HG02623 (cell line): ENCODE data around the gene RAP1GAP2.
"Not testable (repeated sequence)": the region's sequence is repeated elsewhere in the genome, so short reads cannot be mapped to it uniquely, and the experiment has no call there.

Source experiments
- ATAC-seq: cut with Tn5 transposase; IDR thresholded peaks from one replicate; pipeline ENCODE4 v1.9.1; 2021; ENCODE audit warnings: moderate library complexity; ENCODE audit not compliant: unreplicated experiment

The RAP1GAP2 gene

DNA sequence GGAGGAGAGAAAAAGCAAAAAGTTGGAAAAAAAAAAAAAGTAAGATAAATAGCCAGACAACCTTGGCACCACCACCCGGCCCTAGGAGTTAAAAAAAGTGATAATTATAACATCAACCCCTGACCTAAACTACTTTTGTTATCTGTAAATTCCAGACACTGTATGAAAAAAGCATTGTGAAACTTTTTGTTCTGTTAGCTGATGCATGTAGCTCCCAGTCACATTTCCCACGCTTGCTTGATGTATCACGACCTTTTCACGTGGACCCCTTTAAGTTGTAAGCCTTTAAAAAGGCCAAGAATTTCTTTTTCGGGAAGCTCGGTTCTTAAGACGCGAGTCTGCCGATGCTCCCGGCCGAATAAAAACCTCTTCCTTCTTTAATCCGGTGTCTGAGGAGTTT, 10.9 kb upstream of the RAP1GAP2 start:
- ATAC-seq, result not testable (repeated sequence)

DNA sequence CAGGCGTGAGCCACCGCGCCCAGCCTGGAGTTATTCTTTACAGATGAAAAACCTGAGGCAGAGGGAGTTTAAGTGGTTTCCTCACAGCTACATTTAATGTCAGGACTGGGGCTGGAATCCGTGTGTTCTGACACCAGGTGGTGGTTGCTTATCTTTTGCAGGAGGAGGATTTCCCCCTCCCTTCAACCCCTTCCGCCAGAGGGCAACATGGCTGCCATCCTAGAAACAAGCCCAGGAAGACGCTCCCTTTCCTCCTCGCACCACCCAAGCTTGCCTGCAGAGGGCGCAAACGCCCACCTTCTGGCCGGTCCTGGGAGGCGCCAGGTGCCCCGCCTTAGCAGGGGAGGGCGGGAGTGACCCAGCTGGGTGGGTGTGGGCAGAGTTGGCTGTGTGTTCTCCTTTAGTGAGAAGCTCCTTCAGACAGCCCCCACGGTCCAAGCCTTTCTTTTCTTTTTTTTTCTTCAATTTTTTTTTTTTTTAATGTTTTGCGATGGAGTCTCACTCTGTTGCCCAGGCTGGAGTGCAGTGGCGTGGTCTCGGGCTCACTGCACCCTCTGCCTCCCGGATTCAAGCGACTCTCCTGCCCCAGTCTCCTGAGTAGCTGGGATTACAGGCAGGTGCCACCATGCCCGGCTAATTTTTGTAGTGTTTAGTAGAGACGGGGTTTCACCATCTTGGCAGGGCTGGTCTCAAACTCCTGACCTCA, 9.9 kb upstream of the RAP1GAP2 start:
- ATAC-seq, result peak; percentile 67

DNA sequence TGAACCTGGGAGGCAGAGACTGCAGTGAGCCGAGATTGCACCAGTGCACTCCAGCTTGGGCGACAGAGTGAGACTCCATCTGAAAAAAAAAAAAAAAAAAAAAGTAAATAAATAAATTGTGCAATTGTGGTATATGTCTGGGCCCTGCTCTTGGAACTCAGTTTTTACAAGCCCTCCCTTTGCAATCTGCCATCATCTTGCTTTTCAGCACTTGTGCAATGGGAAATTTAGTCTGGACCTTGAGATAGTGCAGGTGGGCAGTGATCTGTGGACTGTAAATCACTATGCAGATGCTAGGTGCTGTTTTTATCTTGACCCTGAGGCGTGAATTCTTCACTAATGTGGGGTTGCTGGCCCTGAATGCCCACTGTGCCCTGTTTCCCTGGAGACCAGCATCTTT, 6.5 kb upstream of the RAP1GAP2 start:
- no peak for ATAC-seq

DNA sequence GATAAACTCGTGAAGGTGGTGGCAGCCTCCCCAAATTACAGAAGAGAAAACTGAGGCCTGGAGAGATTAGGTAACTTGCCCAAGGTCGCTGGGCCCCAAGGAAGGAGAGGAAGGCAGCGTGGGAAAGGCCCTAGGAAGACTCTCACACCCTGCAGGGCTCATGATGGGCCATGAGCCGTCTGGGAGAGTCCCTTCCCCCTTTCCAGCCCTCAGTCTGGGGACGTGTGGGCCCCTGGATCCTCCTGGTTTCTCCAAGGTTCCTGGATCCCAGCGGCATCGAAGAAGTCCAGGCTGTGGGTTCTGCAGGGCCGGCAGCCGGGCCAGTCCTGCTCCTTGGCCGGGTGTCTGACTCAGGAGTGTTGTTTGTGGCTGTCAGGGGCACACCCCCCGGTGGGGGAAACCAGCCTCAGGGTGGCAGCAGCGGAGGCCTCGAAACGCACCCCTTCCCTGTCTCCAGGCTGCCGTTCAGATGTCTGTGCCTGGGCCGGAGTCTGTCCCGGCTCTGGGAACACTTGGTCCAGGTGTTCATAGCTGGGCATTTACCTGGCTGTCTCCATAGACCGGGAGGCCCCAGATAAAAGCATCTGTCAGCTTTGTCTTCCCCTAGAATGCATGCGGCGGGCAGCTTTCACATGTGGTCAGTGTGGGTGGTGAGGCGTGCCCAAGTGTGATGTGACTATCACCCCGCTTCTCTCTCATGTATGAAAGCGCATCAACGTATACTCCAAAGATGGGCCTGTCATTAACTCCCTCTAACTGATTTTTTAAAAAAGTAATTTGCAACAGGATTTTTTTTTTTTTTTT, 3.7 kb upstream of the RAP1GAP2 start:
- no peak for ATAC-seq

DNA sequence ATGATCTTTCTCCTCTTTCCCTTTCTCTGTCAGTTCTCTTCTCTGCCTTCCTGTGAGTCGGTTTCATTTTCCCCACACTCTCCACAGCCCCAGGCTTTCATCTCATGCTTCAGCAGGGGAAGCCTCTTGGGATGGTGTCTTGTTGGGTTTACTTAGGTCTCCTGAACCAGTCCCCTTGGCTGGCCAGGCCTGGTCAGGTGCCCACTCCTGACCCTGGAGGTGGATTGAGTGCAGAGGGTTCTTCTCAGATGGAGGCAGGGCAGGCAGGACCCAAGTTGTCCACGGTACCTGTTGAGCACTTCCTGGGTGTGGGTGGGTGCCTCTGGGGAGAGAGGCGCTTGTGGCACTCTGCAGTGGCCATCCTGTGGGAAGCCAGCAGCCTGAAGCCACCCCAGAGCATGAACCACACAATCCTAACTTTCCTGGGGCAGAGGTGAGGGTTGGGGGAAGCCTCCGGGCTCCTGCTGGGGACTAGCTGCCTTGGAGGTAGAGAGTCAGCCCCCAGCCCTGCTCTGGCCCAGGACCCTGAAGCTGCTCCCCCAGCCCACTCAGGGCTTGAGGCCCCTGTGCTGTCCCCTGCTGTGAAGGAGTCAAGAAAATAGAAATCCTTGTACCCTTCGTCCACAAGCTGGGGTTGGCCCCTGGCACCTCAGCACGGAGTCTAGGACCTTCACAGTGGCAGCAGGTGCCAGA, 2.0 kb upstream of the RAP1GAP2 start:
- no peak for ATAC-seq

DNA sequence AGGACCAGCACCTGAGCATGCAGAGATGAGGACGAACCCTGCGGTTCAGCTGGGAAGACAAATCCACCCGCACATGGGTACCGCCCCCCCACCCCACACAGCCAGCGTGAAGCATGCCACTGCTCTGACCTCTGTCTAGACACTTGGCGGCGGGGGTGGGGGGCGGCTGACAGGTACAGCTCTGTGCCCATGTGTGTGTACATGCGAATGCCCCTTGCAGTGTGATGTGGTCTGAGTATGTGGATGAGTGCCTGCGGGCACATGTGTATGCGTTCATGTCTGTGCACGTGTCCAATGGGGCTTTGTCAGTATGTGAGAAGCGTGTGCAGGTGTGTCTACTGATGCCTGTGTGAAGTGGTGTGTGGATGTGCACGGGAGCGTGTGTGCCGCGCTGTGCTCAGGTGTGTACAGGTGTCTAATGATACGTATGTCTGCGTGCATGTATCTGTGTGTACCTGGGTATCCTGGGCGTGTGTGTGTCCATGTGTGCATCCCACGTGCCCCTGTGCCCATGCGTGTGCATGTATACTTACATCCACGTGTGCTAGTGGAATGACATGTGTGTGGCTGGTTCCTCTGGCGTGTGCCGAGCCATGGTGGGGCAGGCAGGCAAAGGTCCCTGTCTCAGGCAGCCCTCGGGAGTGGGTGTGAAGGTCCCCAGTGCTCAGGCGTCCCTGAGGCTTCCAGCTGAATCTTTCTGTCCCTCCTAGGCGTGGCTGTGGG, 636 bp upstream of the RAP1GAP2 start:
- ATAC-seq, result no peak

DNA sequence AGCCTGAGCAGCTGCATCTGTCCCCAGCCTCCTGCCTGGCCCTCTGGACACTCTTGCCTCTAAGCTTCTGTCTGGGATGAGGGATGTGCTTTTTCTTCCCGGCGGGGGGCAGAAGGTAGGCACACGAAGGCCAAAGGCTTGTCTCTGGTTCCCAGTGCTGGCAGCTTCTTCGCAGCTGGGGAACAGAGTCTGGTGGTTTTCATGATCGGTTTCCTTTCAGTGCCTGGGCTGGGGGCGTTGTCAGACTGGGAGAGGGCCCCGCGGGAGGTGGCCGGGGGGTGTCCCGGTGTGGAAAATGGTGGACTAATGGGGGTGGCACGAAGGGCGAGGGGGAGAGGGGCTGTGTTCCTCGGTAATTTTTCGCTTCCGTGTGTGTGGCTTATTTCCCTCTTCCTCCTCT, 988 bp downstream of the RAP1GAP2 start:
- ATAC-seq, result no peak

DNA sequence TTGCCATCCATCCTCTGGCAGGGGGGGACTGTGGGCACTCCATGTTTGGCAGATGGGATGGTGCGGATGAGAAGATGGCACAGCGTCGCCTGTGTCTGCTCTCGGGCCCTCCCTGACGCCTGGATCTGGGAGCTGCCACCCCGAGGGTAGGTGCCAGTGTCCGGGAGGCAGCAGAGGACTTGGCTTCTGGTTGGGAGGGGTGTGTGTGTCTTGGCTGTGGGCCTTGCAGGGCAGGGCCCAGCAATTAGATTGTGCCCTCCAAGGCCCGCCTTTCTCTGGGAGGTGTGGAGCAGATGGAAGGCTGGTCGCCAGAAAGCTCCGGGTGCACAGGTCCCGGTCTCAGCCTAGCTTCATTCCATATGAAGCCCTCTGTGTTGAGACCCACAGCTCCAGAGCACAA, 1.4 kb downstream of the RAP1GAP2 start:
- no peak for ATAC-seq

DNA sequence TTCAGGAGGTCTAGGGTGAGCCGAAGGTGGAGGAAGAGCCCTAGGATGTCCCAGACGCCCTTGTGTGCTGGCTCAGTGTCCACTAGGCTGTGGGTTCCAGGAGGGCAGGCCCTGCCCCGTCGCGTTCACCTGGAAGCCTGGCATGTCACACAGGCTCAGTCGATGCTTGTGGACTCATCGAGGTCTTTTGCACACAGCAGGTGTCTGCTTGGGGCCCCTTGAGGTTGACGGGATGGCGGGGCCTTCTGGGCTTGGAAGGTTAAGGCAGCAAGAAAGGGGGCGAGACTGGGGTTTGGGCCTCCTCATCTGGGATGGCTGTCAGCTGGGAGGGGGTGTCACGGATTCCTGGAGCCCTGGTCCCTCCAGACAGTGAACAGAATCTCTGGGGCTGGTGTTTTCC, 1.9 kb downstream of the RAP1GAP2 start:
- no peak for ATAC-seq

DNA sequence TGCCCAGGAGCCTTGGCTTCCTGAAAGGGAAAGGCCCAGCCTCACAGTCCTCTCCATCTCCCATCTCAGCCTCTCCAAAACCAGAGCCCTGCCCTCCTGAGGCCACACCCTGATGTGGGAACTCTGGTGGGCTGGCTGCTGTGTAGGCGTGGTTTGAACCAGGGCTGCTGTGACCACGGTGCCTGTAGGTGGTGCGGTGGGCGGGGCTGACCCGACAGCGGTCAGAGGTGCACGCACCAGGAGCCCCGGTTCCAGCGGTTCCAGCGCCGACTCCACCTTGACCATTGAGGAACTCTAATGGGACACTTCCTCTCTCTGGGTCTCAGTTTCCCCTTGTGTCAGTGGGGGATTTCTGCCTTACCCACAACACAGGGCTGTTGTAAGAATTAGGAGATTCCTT, 2.4 kb downstream of the RAP1GAP2 start:
- ATAC-seq, result no peak

DNA sequence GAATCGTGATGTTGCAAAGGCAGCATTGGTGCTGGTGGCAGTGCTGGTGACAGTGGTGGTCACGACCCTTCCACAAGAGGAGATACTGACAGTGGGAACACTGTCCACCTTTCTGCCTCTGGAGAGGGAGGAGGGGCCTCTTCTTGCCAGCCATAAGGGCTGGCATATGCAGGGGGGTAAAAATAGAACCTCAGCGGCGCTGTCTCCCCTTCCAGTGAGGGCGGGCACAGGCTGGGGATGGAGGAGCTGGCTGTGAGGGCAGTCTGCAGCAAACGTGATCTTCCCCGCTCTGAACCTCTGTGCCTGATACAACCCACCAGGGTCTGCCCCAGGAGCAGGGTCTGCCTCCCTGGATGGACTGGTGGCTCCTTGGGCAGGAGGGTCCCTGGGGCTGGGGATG, 3.4 kb downstream of the RAP1GAP2 start:
- ATAC-seq, result no peak

DNA sequence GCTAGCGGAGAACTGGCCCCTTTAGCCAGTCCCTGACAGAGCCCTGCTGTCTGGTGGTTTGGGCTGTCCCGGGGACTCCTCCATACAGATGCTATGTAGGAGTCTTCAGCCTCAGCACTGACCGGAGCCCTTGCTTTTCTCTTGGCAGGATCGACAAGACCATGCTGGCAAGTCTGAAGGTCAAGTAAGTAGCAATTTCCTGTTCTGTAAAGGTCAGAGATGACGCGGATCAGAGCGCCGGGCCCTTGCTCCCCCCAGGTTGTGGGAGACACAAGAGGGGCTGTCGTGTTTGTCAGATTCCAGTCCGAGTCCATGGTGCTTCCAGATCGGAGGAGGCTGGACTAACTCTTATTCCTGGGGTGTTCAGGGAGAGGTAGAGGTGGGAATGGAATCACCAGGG, 4.1 kb downstream of the RAP1GAP2 start:
- ATAC-seq, result no peak

DNA sequence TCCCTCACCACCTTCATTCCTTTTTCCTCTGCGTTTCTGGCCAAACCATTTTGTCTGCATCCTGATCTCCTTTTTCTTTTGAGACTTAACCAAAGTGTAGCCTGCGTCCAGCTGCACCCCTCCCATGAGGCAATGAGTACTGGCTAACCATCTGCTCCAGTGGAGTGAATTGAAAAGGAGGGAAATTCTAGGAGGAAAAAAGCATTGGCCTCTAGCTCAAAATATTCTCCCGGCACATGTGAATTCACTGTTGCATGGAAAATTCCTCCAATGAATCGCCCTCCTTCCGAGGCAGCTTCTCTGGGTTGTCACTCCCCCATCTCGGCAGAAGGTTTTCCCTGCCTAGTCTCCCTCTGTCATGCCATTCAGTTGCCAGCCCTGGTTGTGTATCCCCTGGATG, 5.6 kb downstream of the RAP1GAP2 start:
- no peak for ATAC-seq

DNA sequence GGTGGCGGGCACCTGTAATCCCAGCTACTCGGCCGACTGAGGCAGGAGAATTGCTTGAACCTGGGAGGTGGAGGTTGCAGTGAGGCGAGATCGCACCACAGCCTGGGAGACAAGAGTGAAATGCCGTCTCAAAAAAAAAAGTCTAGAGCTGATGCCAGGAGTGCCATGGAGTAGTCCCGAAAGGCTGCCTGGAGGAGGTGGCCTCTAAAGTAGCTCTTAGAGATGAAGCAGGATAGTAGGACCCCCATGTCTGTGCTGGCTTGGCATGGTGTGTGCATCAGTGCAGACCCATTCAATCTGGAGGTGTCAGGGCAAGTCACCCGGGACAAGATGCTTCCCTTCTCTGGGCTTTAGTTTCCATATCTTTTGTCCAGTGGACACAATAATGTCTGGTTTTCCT, 6.3 kb downstream of the RAP1GAP2 start:
- no peak for ATAC-seq

DNA sequence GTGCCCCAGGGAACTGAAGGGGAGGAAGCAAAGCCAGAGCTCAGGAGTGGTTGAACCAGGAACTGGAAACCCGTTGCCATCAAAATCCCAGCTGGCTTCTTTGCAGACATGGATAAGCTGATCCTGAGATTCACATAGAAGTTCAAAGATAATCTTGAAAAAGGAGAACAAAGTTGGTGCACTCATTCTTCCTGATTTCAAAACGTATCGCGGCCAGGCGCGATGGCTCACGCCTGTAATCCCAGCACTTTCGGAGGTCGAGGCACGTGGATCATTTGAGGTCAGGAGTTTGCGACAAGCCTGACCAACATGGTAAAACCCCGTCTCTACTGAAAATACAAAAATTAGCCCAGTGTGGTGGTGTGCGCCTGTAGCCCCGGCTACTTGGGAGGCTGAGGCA, 7.1 kb downstream of the RAP1GAP2 start:
- no peak for ATAC-seq

DNA sequence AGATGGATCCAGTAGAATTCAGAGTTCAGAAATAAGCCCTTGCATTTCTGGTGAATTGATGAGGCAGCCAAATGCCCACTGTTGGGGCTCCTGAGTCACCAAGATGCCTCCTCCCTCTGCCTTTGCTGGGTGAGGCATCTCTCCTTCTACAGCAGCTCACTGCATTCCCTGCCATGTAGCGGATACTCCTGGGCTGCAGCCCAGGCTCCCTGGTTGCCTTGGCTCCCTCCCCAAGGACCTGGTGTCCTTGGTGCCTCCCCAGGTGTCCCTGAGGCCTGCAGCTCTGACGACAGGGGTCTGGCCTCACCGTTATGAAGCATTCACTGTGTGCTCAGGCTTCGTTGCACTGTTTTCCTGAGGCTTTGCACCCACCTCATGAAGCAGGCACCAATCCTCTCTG, 7.7 kb downstream of the RAP1GAP2 start:
- no peak for ATAC-seq

DNA sequence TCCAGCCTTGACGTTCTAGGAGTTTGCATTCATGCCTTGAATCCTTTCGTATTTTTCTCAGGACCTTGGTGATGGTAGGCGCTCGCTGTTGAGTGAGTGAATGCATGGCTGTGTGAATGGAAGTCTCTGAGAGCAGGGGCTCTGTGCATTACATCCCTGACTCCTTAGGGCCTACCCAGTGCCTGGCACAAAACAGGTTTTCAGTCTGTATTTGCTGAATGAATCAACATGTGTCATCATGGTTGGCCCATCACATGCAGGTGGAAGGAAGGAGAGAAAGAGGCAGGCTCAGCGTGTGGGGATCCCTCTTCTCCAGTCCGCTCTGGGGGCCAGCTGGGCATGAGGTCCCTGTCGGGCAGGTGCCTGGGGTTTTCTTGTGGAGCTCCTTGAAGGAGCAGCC, 8.7 kb downstream of the RAP1GAP2 start:
- ATAC-seq, result no peak

DNA sequence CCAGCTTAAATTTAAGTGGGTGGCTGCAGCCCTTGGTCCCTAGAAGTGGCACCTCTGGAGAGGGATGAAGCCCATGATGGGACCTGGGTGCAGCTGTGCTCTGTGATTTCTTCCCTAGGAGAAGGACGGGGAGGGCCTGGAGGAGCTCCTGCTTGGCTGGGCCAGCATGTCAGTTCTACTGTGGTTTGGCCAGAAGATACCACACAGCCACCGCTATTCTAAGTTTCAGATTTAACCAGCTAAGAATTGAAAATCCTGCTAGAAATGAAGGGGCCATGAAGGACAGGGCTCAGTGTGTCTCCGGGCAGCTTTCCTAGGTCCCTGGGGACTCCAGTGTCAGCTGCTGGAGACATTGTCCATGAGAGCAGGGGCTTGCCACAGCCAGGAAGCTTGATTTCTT, 9.7 kb downstream of the RAP1GAP2 start:
- no peak for ATAC-seq

DNA sequence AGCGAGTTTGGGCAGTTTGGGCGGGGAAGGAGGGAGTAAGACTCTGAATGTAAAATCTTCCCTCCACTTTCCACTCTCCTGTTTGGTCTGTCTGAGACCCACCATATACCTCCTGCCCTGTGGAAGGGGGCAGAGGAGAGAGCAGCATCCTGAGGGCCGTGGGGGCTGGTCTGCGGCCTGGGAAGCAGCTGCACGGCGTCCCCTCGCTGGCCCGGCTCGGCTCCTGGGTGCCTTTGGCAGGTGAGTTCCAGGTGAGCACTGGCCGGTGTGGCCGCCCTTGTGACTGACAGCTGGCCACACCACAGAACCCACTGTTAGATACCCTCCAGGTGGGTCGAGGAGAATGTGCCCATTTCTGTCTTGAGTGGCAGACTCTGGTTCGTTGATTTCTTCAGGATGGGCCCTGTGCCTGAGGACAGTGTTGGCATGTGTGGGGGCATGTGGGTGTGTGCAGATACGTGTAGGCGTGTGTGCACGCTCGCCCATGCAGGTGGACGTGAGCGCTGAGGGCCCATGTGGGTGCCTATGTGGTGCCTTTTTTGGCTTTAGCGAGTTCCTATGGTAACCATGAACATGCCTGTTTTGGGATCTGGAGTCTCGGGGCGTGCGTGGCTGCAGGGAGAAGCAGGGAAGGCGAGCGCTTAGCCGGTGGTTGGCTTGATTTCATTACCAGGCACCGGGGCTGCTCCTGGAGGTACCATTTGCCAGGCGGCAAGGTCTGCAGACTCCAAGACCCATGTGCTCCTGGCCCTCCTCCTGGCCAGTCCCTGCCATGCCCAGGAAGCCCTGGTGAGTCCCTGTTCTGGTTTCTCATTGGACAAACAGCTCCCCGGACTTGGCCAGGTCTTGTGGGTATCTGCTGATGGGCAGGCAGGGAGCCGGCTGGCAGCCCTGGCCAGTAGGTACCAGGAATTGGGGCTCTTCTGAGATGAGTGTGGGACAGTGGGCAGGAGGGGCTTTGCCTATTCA, 12.4 kb downstream of the RAP1GAP2 start:
- ATAC-seq, result no peak

DNA sequence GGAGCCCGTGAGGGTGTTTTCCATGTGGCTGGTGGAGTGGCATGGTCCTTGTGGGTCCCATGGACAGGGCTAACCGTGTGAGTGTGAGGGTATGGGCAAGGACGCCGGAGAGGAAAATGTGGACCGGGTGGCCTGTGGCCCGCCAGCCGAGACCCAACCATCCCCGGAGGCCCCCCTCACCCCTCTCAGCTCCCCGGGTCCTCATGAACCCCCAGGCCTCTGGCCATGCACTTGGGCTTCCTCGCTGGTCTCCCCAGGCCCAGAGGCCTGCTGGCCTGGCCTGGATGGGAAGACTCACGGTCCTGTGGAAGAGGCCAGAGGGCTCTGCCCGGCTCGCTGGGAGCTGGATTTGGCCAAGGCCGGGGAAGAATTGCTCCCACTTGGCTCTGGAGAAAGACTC, 13.1 kb downstream of the RAP1GAP2 start:
- ATAC-seq, result no peak
